Measurements from ENCODE around the gene GGT6. TPM values are rescaled to one million over a fixed set of nuclear protein-coding genes. Genes with fewer than 3 reads are reported as not detected.

GGT6 gene
- total RNA-seq, 1 donor from 2014 or later, result not detected

GRCh38 chr17:4512156-4513112 lies 47.9 kb downstream of the GGT6 start:
- no peak for TF ChIP-seq CTCF (IDR thresholded peaks at IDR 0.05; ENCODE audit: partially characterized antibody, unreplicated experiment)
- Mint-ChIP-seq H3K4me1 (ENCODE audit: low read depth, unreplicated experiment) (peaks cover 20% of the 10 kb centered on the region), H3K36me3 (ENCODE audit: unreplicated experiment) (no peaks in the 10 kb centered on the region), H3K27ac (ENCODE audit: unreplicated experiment) (no peak overlapping the region), H3K4me3 (ENCODE audit: unreplicated experiment) (no peak overlapping the region), H3K9me3 (ENCODE audit: unreplicated experiment) (peaks cover 4% of the 10 kb centered on the region), H3K27me3 (ENCODE audit: unreplicated experiment) (peaks cover 14% of the 10 kb centered on the region)
- no peak for DNase-seq

GRCh38 chr17:4511199-4511932 lies 49.0 kb downstream of the GGT6 start:
- no peak for DNase-seq
- peaks cover 14% of the 10 kb centered on the region for H3K27me3 Mint-ChIP-seq (ENCODE audit: unreplicated experiment)

GRCh38 chr17:4510618-4510941 lies 49.8 kb downstream of the GGT6 start:
- peaks cover 19% of the 10 kb centered on the region for H3K4me1 Mint-ChIP-seq (ENCODE audit: low read depth, unreplicated experiment)
- no peak for TF ChIP-seq CTCF (IDR thresholded peaks at IDR 0.05; ENCODE audit: partially characterized antibody, unreplicated experiment)
- H3K27me3 Mint-ChIP-seq (ENCODE audit: unreplicated experiment), result peaks cover 14% of the 10 kb centered on the region
- H3K4me3 Mint-ChIP-seq (ENCODE audit: unreplicated experiment), result peak overlapping the region; percentile 55
- peaks cover 4% of the 10 kb centered on the region for H3K9me3 Mint-ChIP-seq (ENCODE audit: unreplicated experiment)
- no peaks in the 10 kb centered on the region for H3K36me3 Mint-ChIP-seq (ENCODE audit: unreplicated experiment)
- no peak for DNase-seq
- H3K27ac Mint-ChIP-seq (ENCODE audit: unreplicated experiment), result no peak overlapping the region

More at GRCh38 chr17:4511199-4511932, 49.0 kb downstream of the GGT6 start:
- H3K36me3 Mint-ChIP-seq (ENCODE audit: unreplicated experiment), result no peaks in the 10 kb centered on the region
- H3K4me3 Mint-ChIP-seq (ENCODE audit: unreplicated experiment), result no peak overlapping the region
- H3K4me1 Mint-ChIP-seq (ENCODE audit: low read depth, unreplicated experiment), result peaks cover 18% of the 10 kb centered on the region
- peaks cover 4% of the 10 kb centered on the region for H3K9me3 Mint-ChIP-seq (ENCODE audit: unreplicated experiment)
- no peak for TF ChIP-seq CTCF (IDR thresholded peaks at IDR 0.05; ENCODE audit: partially characterized antibody, unreplicated experiment)
- H3K27ac Mint-ChIP-seq (ENCODE audit: unreplicated experiment), result no peak overlapping the region

GRCh38 chr17:4509923-4510617 lies 50.3 kb downstream of the GGT6 start:
- TF ChIP-seq CTCF (IDR thresholded peaks at IDR 0.05; ENCODE audit: partially characterized antibody, unreplicated experiment), result no peak
- Mint-ChIP-seq H3K9me3 (ENCODE audit: unreplicated experiment) (peaks cover 4% of the 10 kb centered on the region), H3K36me3 (ENCODE audit: unreplicated experiment) (no peaks in the 10 kb centered on the region), H3K4me3 (ENCODE audit: unreplicated experiment) (peak overlapping the region; percentile 55), H3K27me3 (ENCODE audit: unreplicated experiment) (peaks cover 14% of the 10 kb centered on the region), H3K4me1 (ENCODE audit: low read depth, unreplicated experiment) (peaks cover 21% of the 10 kb centered on the region), H3K27ac (ENCODE audit: unreplicated experiment) (no peak overlapping the region)
- DNase-seq, result no peak

All from glutamatergic neuron (in vitro differentiated cells).